HCT116 (cell line): ENCODE measurements around the gene SLC25A53. TPM values are rescaled to one million over a fixed set of nuclear protein-coding genes. Genes with fewer than 3 reads are reported as not detected.
A peak's percentile ranks its signal among the peaks of the same experiment; 100 is the strongest.

Experiments used
- ATAC-seq: fragments of 200-7000 bp; cut with Tn5 transposase; 2 replicates; pipeline ENCODE4 v1.9.1; 2020; ENCODE audit warnings: mild to moderate bottlenecking, moderate library complexity
- BruUV-seq: library from RNA; stranded (reverse); fragments of 400-500 nt; replicated peaks from 2 replicates; lab custom pipeline; 2021; lab: Mats Ljungman, UMichigan
- CTCF ChIA-PET: fragments of 300-600 bp; sonication (Branson Sonifier 250); formaldehyde crosslinking; loops from one replicate; lab custom pipeline; 2021; ENCODE audit warnings: antibody characterized with exemption; lab: Charles Lee
- POLR2A ChIA-PET: fragments of 300-600, 350-600 bp; sonication (Branson Sonifier 250); formaldehyde crosslinking; loops from one replicate; lab custom pipeline; 2021; ENCODE audit warnings: antibody characterized with exemption; lab: Charles Lee
- RAD21 ChIA-PET, 2 experiments: fragments of 300-600 bp; sonication (Branson Sonifier 250); formaldehyde crosslinking; loops; one replicate each; lab custom pipeline; 2023; ENCODE audit warnings: low total read pairs in 2 of 2; ENCODE audit not compliant: uncharacterized antibody in 2 of 2, unreplicated experiment in 2 of 2, low non-redundant PET in 1 of 2; lab: Charles Lee
- DNase-seq: peaks from one replicate; pipeline ENCODE4 v3.0.0-alpha.2; 2010; ENCODE audit warnings: low read depth, low spot score
- H2AFZ ChIP-seq: fragments of 200-600 bp; shearing (Covaris generic), sonication (generic); 2 replicates; pipeline ENCODE4 v1.6.1; 2017; ENCODE audit warnings: low read depth, mixed run types, mixed read lengths, antibody characterized with exemption, low read length; ENCODE audit not compliant: poor library complexity, severe bottlenecking
- H3K27ac ChIP-seq: 2 replicates; pipeline ENCODE4 v1.5.1; 2012; ENCODE audit warnings: low read depth, low read length
- H3K27me3 ChIP-seq: fragments of 200-600 bp; sonication (generic); 2 replicates; pipeline ENCODE4 v1.6.1; 2016; ENCODE audit warnings: mixed run types, low read length, mixed read lengths; ENCODE audit not compliant: insufficient read depth
- H3K36me3 ChIP-seq, 2 experiments: fragments of 200-500 bp in 1 of 2; fragments of 200-600 bp in 1 of 2; sonication (Bioruptor generic) in 1 of 2; sonication (generic) in 1 of 2; 2 replicates each; pipeline versions ENCODE4 v1.5.1 to v1.6.1; 2014 to 2016; ENCODE audit warnings: low read length in 2 of 2, inconsistent platforms in 1 of 2, mixed read lengths in 1 of 2, mixed run types in 1 of 2; ENCODE audit not compliant: insufficient read depth in 2 of 2, control insufficient read depth in 1 of 2
- H3K4me1 ChIP-seq, 2 experiments: fragments of 200-600 bp in 1 of 2; sonication (generic) in 1 of 2; 2 replicates each; pipeline versions ENCODE4 v1.5.1 to v1.6.1; 2012 to 2017; ENCODE audit warnings: low read length in 2 of 2, inconsistent platforms in 1 of 2, mild to moderate bottlenecking in 1 of 2, mixed read lengths in 1 of 2, mixed run types in 1 of 2, moderate library complexity in 1 of 2; ENCODE audit not compliant: insufficient read depth in 2 of 2, control insufficient read depth in 1 of 2
- H3K4me2 ChIP-seq: fragments of 200-600 bp; sonication (generic); 2 replicates; pipeline ENCODE4 v1.6.1; 2017; ENCODE audit warnings: mixed run types, low read length, mixed read lengths
- H3K4me3 ChIP-seq, 2 experiments: fragments of 200-600 bp in 1 of 2; sonication (generic) in 1 of 2; replicated peaks in 1 of 2; 2 replicates each; pipeline ENCODE4 v1.5.1; 2011 to 2016; ENCODE audit warnings: low read length in 2 of 2, control low read depth in 1 of 2, low read depth in 1 of 2, mild to moderate bottlenecking in 1 of 2, mixed read lengths in 1 of 2, mixed run types in 1 of 2
- H3K79me2 ChIP-seq: fragments of 200-600 bp; sonication (generic); 2 replicates; pipeline ENCODE4 v1.6.1; 2017; ENCODE audit warnings: mild to moderate bottlenecking, mixed run types, low read length, moderate library complexity, mixed read lengths; ENCODE audit not compliant: insufficient read depth
- H3K9ac ChIP-seq: fragments of 200-600 bp; sonication (generic); 2 replicates; pipeline ENCODE4 v1.6.1; 2016; ENCODE audit warnings: low read length, mixed read lengths
- H3K9me2 ChIP-seq: fragments of 200-600 bp; sonication (generic), shearing (Covaris generic); 2 replicates; pipeline ENCODE4 v1.6.1; 2017; ENCODE audit warnings: mixed run types, mild to moderate bottlenecking, moderate library complexity; ENCODE audit not compliant: insufficient read depth
- H3K9me3 ChIP-seq, 2 experiments: fragments of 200-500 bp in 1 of 2; fragments of 200-600 bp in 1 of 2; sonication (Bioruptor generic) in 1 of 2; sonication (generic) in 1 of 2; 2 replicates each; pipeline ENCODE4 v1.6.1; 2014 to 2017; ENCODE audit warnings: low read length in 2 of 2, mixed read lengths in 2 of 2, inconsistent platforms in 1 of 2, low read depth in 1 of 2, mild to moderate bottlenecking in 1 of 2, mixed run types in 1 of 2, moderate library complexity in 1 of 2; ENCODE audit not compliant: control insufficient read depth in 1 of 2, insufficient read depth in 1 of 2
- H4K20me1 ChIP-seq: fragments of 200-600 bp; sonication (generic), shearing (Covaris generic); 2 replicates; pipeline ENCODE4 v1.6.1; 2017; ENCODE audit warnings: mixed run types, mild to moderate bottlenecking, moderate library complexity; ENCODE audit not compliant: insufficient read depth
- ATF3 ChIP-seq: IDR thresholded peaks from 2 replicates; pipeline ENCODE4 v1.6.1; 2012
- CEBPB ChIP-seq: IDR thresholded peaks from 2 replicates; pipeline ENCODE4 v1.6.1; 2012; ENCODE audit warnings: low read depth
- CTCF ChIP-seq, 3 experiments: fragments of 200-600 bp in 1 of 3; sonication (generic) in 1 of 3; IDR thresholded peaks in 2 of 3; conservative IDR thresholded peaks in 1 of 3; 2 replicates each; pipeline ENCODE4 v1.5.1; 2012 to 2017; ENCODE audit warnings: low read depth in 2 of 3, low read length in 2 of 3, antibody characterized with exemption in 1 of 3, borderline replicate concordance in 1 of 3, control low read depth in 1 of 3, mild to moderate bottlenecking in 1 of 3, mixed read lengths in 1 of 3, mixed run types in 1 of 3, moderate library complexity in 1 of 3; ENCODE audit not compliant: insufficient read depth in 1 of 3
- EGR1 ChIP-seq: IDR thresholded peaks from 2 replicates; pipeline ENCODE4 v1.6.1; 2012; ENCODE audit warnings: low read depth
- EZH2 ChIP-seq: fragments of 200-600 bp; sonication (generic); IDR thresholded peaks from 2 replicates; pipeline ENCODE4 v1.6.1; 2017; ENCODE audit warnings: antibody characterized with exemption, mixed run types
- FOSL1 ChIP-seq: IDR thresholded peaks from 2 replicates; pipeline ENCODE4 v1.6.1; 2012; ENCODE audit warnings: low read depth
- JUND ChIP-seq: IDR thresholded peaks from 2 replicates; pipeline ENCODE4 v1.6.1; 2012
- POLR2A ChIP-seq: IDR thresholded peaks from 2 replicates; pipeline ENCODE4 v1.7.0; 2011; ENCODE audit warnings: borderline replicate concordance; ENCODE audit not compliant: insufficient read depth, insufficient read length; ENCODE audit errors: extremely low read depth
- POLR2AphosphoS5 ChIP-seq: IDR thresholded peaks from 2 replicates; pipeline ENCODE4 v1.6.1; 2011; ENCODE audit warnings: mild to moderate bottlenecking, low read depth, low read length, moderate library complexity
- RAD21 ChIP-seq: IDR thresholded peaks from 2 replicates; pipeline ENCODE4 v1.6.1; 2012; ENCODE audit warnings: low read depth, mild to moderate bottlenecking
- SIN3A ChIP-seq: IDR thresholded peaks from 2 replicates; pipeline ENCODE4 v1.6.1; 2012; ENCODE audit warnings: low read depth
- YY1 ChIP-seq: IDR thresholded peaks from 2 replicates; pipeline ENCODE4 v1.6.1; 2011; ENCODE audit warnings: low read length, low read depth, moderate library complexity, mild to moderate bottlenecking; ENCODE audit not compliant: insufficient replicate concordance; ENCODE audit errors: extremely low read depth
- ZNF274 ChIP-seq: fragments of 200-500 bp; sonication (Bioruptor generic); IDR thresholded peaks from 2 replicates; pipeline ENCODE4 v1.6.1; 2014; ENCODE audit warnings: mild to moderate bottlenecking, low read depth, low read length, inconsistent platforms
- intact Hi-C: fragments of 100-400 bp; cut with micrococcal nuclease; formaldehyde crosslinking; loops from 2 replicates; pipeline ENCODE4 v1.10.0; 2022
- total RNA-seq: library from RNA; stranded (reverse); gene quantifications from one replicate; pipeline ENCODE4 v1.2.1, GENCODE V29; 2021; ENCODE audit not compliant: unreplicated experiment
- TF ChIP-seq, protein P1 (sequence below): IDR thresholded peaks from 2 replicates; pipeline ENCODE4 v1.6.1; 2012; ENCODE audit warnings: low read depth

SLC25A53 gene
- total RNA-seq, 1 experiment from 2014 or later: 3.4 TPM

DNA sequence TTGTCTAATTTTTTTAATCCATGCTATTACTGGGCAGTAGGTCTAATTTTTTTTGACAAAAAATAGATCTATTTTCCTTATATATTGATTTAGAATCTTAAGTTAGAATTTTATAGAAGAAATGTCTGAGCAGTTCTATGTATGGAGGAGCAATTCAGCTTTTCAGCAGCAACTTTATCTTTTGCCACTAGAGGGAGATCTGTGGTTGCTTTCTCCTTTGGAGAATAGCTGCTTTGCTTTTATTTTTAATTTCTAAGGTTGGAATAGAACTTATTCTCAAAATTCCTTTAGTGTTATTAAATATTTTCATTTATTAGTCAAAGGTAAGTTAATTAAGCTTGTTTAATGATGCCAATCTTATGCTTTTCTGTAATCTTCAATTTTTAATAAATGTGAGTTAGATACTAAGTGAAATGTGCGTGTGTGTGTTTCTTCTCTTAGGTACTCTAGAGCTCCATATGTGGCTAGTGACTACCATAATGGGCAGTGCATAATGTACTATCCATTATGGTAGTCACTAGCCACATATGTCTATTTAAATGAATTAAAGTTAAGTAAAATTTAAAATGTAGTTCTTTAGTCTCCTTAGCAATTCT lies 38.8 kb upstream of the SLC25A53 start:
- H2AFZ ChIP-seq: no peak overlapping the region
- intact Hi-C loops: loop anchor here (1.0 kb wide), 1 partner anchor 76 kb away; no protein-coding TSS in a partner anchor
- ChIA-PET RAD21 (no interaction called here), CTCF (interaction anchor here (1.1 to 4.1 kb wide), 3 partner anchors 10 to 79 kb away, joined by 4 to 26 read pairs (median 10); no protein-coding TSS in a partner anchor), POLR2A (no interaction called here)
- TF ChIP-seq SIN3A (no peak), CTCF (IDR thresholded peaks at IDR 0.05 in 2 of 3, conservative IDR thresholded peaks at IDR 0.05 in 1 of 3; ENCODE audit: borderline replicate concordance in 1 of 3, insufficient read depth in 1 of 3, low read depth in 2 of 3, low read length in 2 of 3) (peak; percentile 21 to 47 (median 46); a peak in 4 of 6 replicates), ZNF274 (no peak), RAD21 (peak; percentile 40; the same call in 1 of the 2 replicates)
- DNase-seq (peak; percentile 1), ATAC-seq (no peak; the same call in 1 of the 2 replicates)
- H3K4me2 ChIP-seq: no peak overlapping the region
- H4K20me1 ChIP-seq: no peaks in the 10 kb centered on the region
- no peaks in the 10 kb centered on the region for H3K4me1 ChIP-seq
- no peak overlapping the region for H3K27ac ChIP-seq
- BruUV-seq: no TSS peak
- peaks cover 0 to 5% of the 10 kb centered on the region in 2 experiments; a peak in 2 of 4 replicates for H3K36me3 ChIP-seq
- no peaks in the 10 kb centered on the region for H3K79me2 ChIP-seq
- H3K27me3 ChIP-seq: no peaks in the 10 kb centered on the region
- no peaks in the 10 kb centered on the region for H3K9me3 ChIP-seq
- H3K9ac ChIP-seq: no peak overlapping the region
- H3K4me3 ChIP-seq: no peak overlapping the region
- H3K9me2 ChIP-seq: no peaks in the 10 kb centered on the region

DNA sequence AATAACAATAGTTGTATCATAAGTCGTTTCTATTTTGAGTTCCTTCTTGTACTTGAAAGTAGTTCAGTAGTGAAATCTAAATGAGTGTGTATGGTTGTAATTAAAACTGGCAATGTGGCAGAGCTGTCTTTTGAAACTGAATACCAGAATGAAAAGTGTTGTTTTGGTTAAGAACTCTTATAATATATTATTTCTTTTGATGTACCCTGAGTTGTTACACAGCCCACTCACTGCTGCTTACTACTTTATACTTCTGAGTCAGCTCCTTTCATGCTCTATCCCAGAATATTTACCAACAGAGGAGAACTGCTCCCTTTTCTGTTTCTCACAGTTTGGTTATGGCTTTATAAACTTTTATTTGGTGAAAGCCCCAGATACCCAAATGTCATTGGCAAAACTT lies 38.2 kb upstream of the SLC25A53 start:
- POLR2A ChIA-PET: no interaction called here
- no peak for ATAC-seq
- Histone ChIP-seq H4K20me1 (no peaks in the 10 kb centered on the region), H3K27me3 (no peaks in the 10 kb centered on the region), H3K27ac (no peak overlapping the region), H3K36me3 (peaks cover 0 to 7% of the 10 kb centered on the region in 2 experiments; a peak in 2 of 4 replicates), H3K79me2 (no peaks in the 10 kb centered on the region), H3K4me2 (no peak overlapping the region), H3K9me2 (no peaks in the 10 kb centered on the region), H3K9ac (no peak overlapping the region), H3K9me3 (no peaks in the 10 kb centered on the region), H2AFZ (no peak overlapping the region), H3K4me1 (no peaks in the 10 kb centered on the region), H3K4me3 (no peak overlapping the region)
- BruUV-seq: no TSS peak
- DNase-seq: no peak
- CTCF ChIA-PET: interaction anchor here (1.1 to 4.1 kb wide), 3 partner anchors 10 to 80 kb away, joined by 4 to 26 read pairs (median 10); no protein-coding TSS in a partner anchor
- intact Hi-C loops: loop anchor here (1.0 kb wide), 1 partner anchor 76 kb away; no protein-coding TSS in a partner anchor
- TF ChIP-seq POLR2A: no peak
- TF ChIP-seq, protein P1, sequence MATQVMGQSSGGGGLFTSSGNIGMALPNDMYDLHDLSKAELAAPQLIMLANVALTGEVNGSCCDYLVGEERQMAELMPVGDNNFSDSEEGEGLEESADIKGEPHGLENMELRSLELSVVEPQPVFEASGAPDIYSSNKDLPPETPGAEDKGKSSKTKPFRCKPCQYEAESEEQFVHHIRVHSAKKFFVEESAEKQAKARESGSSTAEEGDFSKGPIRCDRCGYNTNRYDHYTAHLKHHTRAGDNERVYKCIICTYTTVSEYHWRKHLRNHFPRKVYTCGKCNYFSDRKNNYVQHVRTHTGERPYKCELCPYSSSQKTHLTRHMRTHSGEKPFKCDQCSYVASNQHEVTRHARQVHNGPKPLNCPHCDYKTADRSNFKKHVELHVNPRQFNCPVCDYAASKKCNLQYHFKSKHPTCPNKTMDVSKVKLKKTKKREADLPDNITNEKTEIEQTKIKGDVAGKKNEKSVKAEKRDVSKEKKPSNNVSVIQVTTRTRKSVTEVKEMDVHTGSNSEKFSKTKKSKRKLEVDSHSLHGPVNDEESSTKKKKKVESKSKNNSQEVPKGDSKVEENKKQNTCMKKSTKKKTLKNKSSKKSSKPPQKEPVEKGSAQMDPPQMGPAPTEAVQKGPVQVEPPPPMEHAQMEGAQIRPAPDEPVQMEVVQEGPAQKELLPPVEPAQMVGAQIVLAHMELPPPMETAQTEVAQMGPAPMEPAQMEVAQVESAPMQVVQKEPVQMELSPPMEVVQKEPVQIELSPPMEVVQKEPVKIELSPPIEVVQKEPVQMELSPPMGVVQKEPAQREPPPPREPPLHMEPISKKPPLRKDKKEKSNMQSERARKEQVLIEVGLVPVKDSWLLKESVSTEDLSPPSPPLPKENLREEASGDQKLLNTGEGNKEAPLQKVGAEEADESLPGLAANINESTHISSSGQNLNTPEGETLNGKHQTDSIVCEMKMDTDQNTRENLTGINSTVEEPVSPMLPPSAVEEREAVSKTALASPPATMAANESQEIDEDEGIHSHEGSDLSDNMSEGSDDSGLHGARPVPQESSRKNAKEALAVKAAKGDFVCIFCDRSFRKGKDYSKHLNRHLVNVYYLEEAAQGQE: no peak
- no peak for TF ChIP-seq ATF3
- no peak for TF ChIP-seq YY1
- TF ChIP-seq RAD21: no peak
- TF ChIP-seq ZNF274: no peak
- TF ChIP-seq EZH2: no peak
- no peak for TF ChIP-seq CEBPB
- TF ChIP-seq FOSL1: no peak
- no peak for TF ChIP-seq POLR2AphosphoS5
- TF ChIP-seq JUND: no peak
- TF ChIP-seq EGR1: no peak
- RAD21 ChIA-PET: no interaction called here
